B cell (primary cell): ENCODE results near the gene MUC4. TPM values are rescaled to one million over a fixed set of nuclear protein-coding genes. Genes with fewer than 3 reads are reported as not detected.

Experiments
- ATAC-seq: fragments of 200-7000 bp; cut with Tn5 transposase; one replicate; pipeline ENCODE4 v1.10.0; 2021; ENCODE audit warnings: low read depth, mild to moderate bottlenecking, moderate number of reproducible peaks, moderate library complexity
- CTCF ChIA-PET: fragments of 350-600 bp; sonication (Branson Sonifier 250); formaldehyde crosslinking; loops from one replicate; lab custom pipeline; 2021; ENCODE audit warnings: antibody characterized with exemption, inconsistent platforms; lab: Charles Lee
- POLR2A ChIA-PET: fragments of 350-600 bp; sonication (Branson Sonifier 250); formaldehyde crosslinking; loops from one replicate; lab custom pipeline; 2021; ENCODE audit warnings: antibody characterized with exemption; lab: Charles Lee
- DNase-seq: peaks from one replicate; pipeline ENCODE4 v3.0.0; 2013
- H2AFZ ChIP-seq: 2 replicates; pipeline ENCODE4 v1.6.1; 2012; ENCODE audit warnings: mild to moderate bottlenecking, low read depth, low read length; ENCODE audit not compliant: insufficient read depth, poor library complexity, severe bottlenecking
- H3K27ac ChIP-seq, 2 donors: 1 replicate in 1 of 2; 2 replicates in 1 of 2; pipeline ENCODE4 v1.5.1; 2012 to 2013; ENCODE audit warnings: low read length in 2 of 2, mild to moderate bottlenecking in 2 of 2, moderate library complexity in 1 of 2
- H3K27me3 ChIP-seq, 4 experiments: fragments of 200-600 bp in 1 of 4; sonication (generic) in 1 of 4; replicated peaks in 1 of 4; 1 replicate in 2 of 4; 2 replicates in 2 of 4; pipeline versions ENCODE4 v1.6.1 to v1.7.0; 2013 to 2016; ENCODE audit warnings: low read length in 3 of 4, mild to moderate bottlenecking in 2 of 4, mixed read lengths in 1 of 4, moderate library complexity in 1 of 4; ENCODE audit not compliant: insufficient read depth in 4 of 4, control insufficient read depth in 3 of 4; ENCODE audit errors: control extremely low read depth in 1 of 4
- H3K36me3 ChIP-seq, 2 experiments: replicated peaks in 1 of 2; 1 replicate in 1 of 2; 2 replicates in 1 of 2; pipeline versions ENCODE4 v1.6.1 to v1.7.1; 2013; ENCODE audit warnings: low read length in 1 of 2; ENCODE audit not compliant: insufficient read depth in 2 of 2, control insufficient read depth in 1 of 2; ENCODE audit errors: control extremely low read depth in 1 of 2, extremely low read depth in 1 of 2
- H3K4me1 ChIP-seq, 2 donors: fragments of 200-600 bp in 1 of 2; sonication (generic) in 1 of 2; 1 replicate in 1 of 2; 2 replicates in 1 of 2; pipeline versions ENCODE4 v1.5.1 to v1.6.1; 2013 to 2017; ENCODE audit warnings: low read length in 2 of 2; ENCODE audit not compliant: control insufficient read depth in 2 of 2, insufficient read depth in 2 of 2
- H3K4me2 ChIP-seq: replicated peaks from 2 replicates; pipeline ENCODE3; 2012; ENCODE audit warnings: mild to moderate bottlenecking, low read depth, low read length; ENCODE audit not compliant: poor library complexity, severe bottlenecking
- H3K4me3 ChIP-seq, 5 experiments: fragments of 200-600 bp in 1 of 5; sonication (generic) in 1 of 5; 1 replicate in 3 of 5; 2 replicates in 2 of 5; pipeline versions ENCODE4 v1.5.1 to v1.7.0; 2011 to 2016; ENCODE audit warnings: low read length in 4 of 5, mild to moderate bottlenecking in 4 of 5, low read depth in 2 of 5, control low read depth in 1 of 5, moderate library complexity in 1 of 5; ENCODE audit not compliant: insufficient read depth in 1 of 5; ENCODE audit errors: control extremely low read depth in 1 of 5, extremely low read depth in 1 of 5
- H3K79me2 ChIP-seq: fragments of 200-600 bp; sonication (generic); one replicate; pipeline ENCODE4 v1.6.0; 2016; ENCODE audit warnings: low read length; ENCODE audit not compliant: control insufficient read depth, insufficient read depth
- H3K9ac ChIP-seq: fragments of 200-600 bp; sonication (generic); 2 replicates; pipeline ENCODE4 v1.6.1; 2017; ENCODE audit warnings: mild to moderate bottlenecking, low read length, moderate library complexity
- H3K9me3 ChIP-seq, 3 donors: one replicate each; pipeline versions ENCODE4 v1.6.1 to v1.7.1; 2013; ENCODE audit warnings: low read length in 2 of 3; ENCODE audit not compliant: control insufficient read depth in 2 of 3, insufficient read depth in 1 of 3; ENCODE audit errors: control extremely low read depth in 1 of 3
- H4K20me1 ChIP-seq: 2 replicates; pipeline ENCODE4 v1.6.0; 2012; ENCODE audit warnings: mild to moderate bottlenecking, low read length; ENCODE audit not compliant: insufficient read depth, control insufficient read depth, poor library complexity, severe bottlenecking
- H3K27ac Mint-ChIP-seq: one replicate; pipeline ENCODE4 v1.8.0; 2021; ENCODE audit warnings: mixed read lengths
- H3K27me3 Mint-ChIP-seq: one replicate; pipeline ENCODE4 v1.8.0; 2021; ENCODE audit warnings: mixed read lengths
- H3K4me1 Mint-ChIP-seq: one replicate; pipeline ENCODE4 v1.8.0; 2021; ENCODE audit warnings: mixed read lengths
- H3K4me3 Mint-ChIP-seq: one replicate; pipeline ENCODE4 v1.8.0; 2021; ENCODE audit warnings: mixed read lengths
- H3K9me3 Mint-ChIP-seq: one replicate; pipeline ENCODE4 v1.8.0; 2022; ENCODE audit warnings: mixed read lengths; ENCODE audit not compliant: insufficient read depth
- CTCF ChIP-seq: fragments of 200-600 bp; IDR thresholded peaks from one replicate; pipeline ENCODE4 v1.8.0; 2022; ENCODE audit warnings: antibody characterized with exemption, mild to moderate bottlenecking
- EZH2 ChIP-seq: IDR thresholded peaks from 2 replicates; pipeline ENCODE4 v1.6.1; 2012; ENCODE audit warnings: borderline replicate concordance, low read depth, mild to moderate bottlenecking, moderate library complexity, low read length; ENCODE audit not compliant: insufficient read depth, poor library complexity, severe bottlenecking
- WGBS: methylation state at CpG from one replicate; pipeline ENCODE4 v1.1.5; 2013; ENCODE audit warnings: missing lambda C conversion rate; ENCODE audit not compliant: insufficient coverage; 5-methylcytosine and 5-hydroxymethylcytosine counted together
- intact Hi-C: fragments of 100-400 bp; cut with micrococcal nuclease; formaldehyde crosslinking; loops from one replicate; pipeline ENCODE4 v1.10.0; 2022
- polyA plus RNA-seq: library from polyadenylated mRNA; depleted of rRNA; stranded (reverse); fragments of >200 nt; gene quantifications from 2 replicates; pipeline ENCODE4 v1.2.3, GENCODE V29; 2012
- total RNA-seq, 2 donors: library from RNA; stranded (reverse); fragments of 120-200 nt in 1 of 2; gene quantifications; 1 replicate in 1 of 2; 2 replicates in 1 of 2; pipeline versions ENCODE4 v1.2.3 to v1.2.4, GENCODE V29; 2013 to 2022

Gene MUC4
- total and polyA plus RNA-seq, 2 donors (not counting 1 experiment from before 2014, with no cell fraction given): 0.22 to 1.2 TPM

DNA sequence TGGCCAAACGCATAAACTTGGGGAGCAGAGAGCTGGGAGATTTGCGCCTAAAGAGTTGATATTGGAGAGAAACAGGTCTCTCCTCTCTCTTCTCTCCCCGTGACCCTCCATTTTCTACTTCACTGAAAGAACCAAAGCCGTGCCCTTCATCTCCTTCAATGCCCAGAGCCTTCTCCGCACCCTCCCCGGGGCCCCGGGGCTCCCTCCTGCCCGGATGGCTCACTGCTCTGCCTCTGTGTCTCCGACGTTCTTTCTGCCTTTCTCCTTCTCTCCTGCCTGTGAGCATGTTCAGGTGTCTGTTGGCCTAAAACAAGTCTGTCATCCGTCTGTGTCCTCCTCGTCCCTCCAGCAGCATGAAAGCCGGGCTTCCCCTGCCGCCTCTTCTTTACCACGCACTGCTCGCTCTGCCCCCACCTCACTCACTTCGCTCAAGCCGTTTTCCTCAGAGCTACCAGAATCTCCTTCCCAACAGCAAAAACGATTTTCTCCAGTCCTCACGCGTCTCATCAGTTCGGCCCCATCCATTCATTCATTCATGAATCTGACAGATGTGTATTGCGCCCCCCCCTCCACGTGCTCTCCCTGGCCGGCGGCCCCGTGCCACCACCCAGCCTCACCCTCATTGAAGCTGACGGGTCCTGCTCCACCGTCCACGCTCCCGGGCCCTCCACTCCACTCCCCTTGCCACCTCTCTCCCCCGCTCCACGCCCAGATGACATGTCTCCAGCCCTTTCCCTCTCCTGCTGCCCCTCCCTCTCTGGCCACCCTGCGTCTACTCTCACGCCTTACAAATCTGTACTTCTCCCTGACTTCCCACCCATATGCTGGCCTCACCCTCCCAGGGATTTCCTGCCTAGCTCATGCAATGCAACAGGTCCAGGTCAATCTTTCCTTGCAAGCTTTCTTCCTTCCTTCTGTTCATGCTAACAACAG is 10.2 kb downstream of the MUC4 start:
- Histone ChIP-seq H2AFZ (peak overlapping the region; percentile 19), H3K9me3 (peaks cover 0 to 7% (median 0%) of the 10 kb centered on the region in 3 donors), H3K9ac (peak overlapping the region; percentile 44), H3K4me1 (peaks cover 14 to 39% of the 10 kb centered on the region in 2 donors), H3K79me2 (no peaks in the 10 kb centered on the region), H4K20me1 (no peaks in the 10 kb centered on the region), H3K4me3 (no peak overlapping the region), H3K4me2 (peak overlapping the region; percentile 42), H3K27me3 (peaks cover 0 to 11% (median 0%) of the 10 kb centered on the region in 4 experiments), H3K36me3 (no peaks in the 10 kb centered on the region), H3K27ac (peak overlapping the region in 1 of 2 donors; percentile 41)
- peak overlapping the region; percentile 56 for H3K4me3 Mint-ChIP-seq
- peaks cover 40% of the 10 kb centered on the region for H3K4me1 Mint-ChIP-seq
- no peaks in the 10 kb centered on the region for H3K9me3 Mint-ChIP-seq
- 87% methylated on average over 32 of the region's 35 CpGs for WGBS
- ATAC-seq (no peak), DNase-seq (no peak)
- intact Hi-C loops: no loop called here
- CTCF ChIA-PET: interaction anchor here (1.3 kb wide), 1 partner anchor 49 kb away, joined by 4 read pairs; no protein-coding TSS in a partner anchor
- H3K27ac Mint-ChIP-seq: peak overlapping the region; percentile 26
- POLR2A ChIA-PET: no interaction called here
- TF ChIP-seq EZH2 (no peak), CTCF (no peak)
- peaks cover 30% of the 10 kb centered on the region for H3K27me3 Mint-ChIP-seq

- no peak for DNase-seq
- intact Hi-C loops: no loop called here
- POLR2A ChIA-PET: no interaction called here
- Histone ChIP-seq H3K36me3 (no peaks in the 10 kb centered on the region), H3K27me3 (peaks cover 0 to 9% (median 0%) of the 10 kb centered on the region in 4 experiments), H2AFZ (no peak overlapping the region), H3K9ac (no peak overlapping the region), H3K4me3 (no peak overlapping the region), H3K4me2 (no peak overlapping the region), H3K79me2 (no peaks in the 10 kb centered on the region), H3K9me3 (peaks cover 0 to 7% (median 0%) of the 10 kb centered on the region in 3 donors), H3K27ac (no peak overlapping the region), H3K4me1 (peaks cover 14 to 37% of the 10 kb centered on the region in 2 donors), H4K20me1 (no peaks in the 10 kb centered on the region)
- TF ChIP-seq CTCF (no peak), EZH2 (no peak)
- ATAC-seq: no peak
- Mint-ChIP-seq H3K4me3 (no peak overlapping the region), H3K9me3 (no peaks in the 10 kb centered on the region), H3K27me3 (peaks cover 22% of the 10 kb centered on the region), H3K4me1 (peaks cover 36% of the 10 kb centered on the region), H3K27ac (no peak overlapping the region)
- CTCF ChIA-PET: interaction anchor here (0.7 kb wide), 1 partner anchor 10 kb away, joined by 5 read pairs; no protein-coding TSS in a partner anchor
- WGBS: no CpG with 5 or more reads among the region's 6 CpGs
These were observed 11.5 kb downstream of the MUC4 start for GRCh38 chr3:195800240-195800639.
